Fibroblast of upper back skin (primary cell): Measurements from ENCODE around the gene ABCA5.

Experiments used
- DNase-seq: peaks from one replicate; pipeline ENCODE4 v3.0.0-alpha.2; 2013

Gene ABCA5, protein sequence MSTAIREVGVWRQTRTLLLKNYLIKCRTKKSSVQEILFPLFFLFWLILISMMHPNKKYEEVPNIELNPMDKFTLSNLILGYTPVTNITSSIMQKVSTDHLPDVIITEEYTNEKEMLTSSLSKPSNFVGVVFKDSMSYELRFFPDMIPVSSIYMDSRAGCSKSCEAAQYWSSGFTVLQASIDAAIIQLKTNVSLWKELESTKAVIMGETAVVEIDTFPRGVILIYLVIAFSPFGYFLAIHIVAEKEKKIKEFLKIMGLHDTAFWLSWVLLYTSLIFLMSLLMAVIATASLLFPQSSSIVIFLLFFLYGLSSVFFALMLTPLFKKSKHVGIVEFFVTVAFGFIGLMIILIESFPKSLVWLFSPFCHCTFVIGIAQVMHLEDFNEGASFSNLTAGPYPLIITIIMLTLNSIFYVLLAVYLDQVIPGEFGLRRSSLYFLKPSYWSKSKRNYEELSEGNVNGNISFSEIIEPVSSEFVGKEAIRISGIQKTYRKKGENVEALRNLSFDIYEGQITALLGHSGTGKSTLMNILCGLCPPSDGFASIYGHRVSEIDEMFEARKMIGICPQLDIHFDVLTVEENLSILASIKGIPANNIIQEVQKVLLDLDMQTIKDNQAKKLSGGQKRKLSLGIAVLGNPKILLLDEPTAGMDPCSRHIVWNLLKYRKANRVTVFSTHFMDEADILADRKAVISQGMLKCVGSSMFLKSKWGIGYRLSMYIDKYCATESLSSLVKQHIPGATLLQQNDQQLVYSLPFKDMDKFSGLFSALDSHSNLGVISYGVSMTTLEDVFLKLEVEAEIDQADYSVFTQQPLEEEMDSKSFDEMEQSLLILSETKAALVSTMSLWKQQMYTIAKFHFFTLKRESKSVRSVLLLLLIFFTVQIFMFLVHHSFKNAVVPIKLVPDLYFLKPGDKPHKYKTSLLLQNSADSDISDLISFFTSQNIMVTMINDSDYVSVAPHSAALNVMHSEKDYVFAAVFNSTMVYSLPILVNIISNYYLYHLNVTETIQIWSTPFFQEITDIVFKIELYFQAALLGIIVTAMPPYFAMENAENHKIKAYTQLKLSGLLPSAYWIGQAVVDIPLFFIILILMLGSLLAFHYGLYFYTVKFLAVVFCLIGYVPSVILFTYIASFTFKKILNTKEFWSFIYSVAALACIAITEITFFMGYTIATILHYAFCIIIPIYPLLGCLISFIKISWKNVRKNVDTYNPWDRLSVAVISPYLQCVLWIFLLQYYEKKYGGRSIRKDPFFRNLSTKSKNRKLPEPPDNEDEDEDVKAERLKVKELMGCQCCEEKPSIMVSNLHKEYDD (N-terminal part only)

GRCh38 chr17:69327060-69327831, at the start of gene ABCA5:
ABCA5 (minus strand) TSS chr17:69327133; CDS start chr17:69314415, 12,718 bp downstream.
- peak; percentile 82 for DNase-seq

- DNase-seq: no peak
These were observed 48.3 kb upstream of the ABCA5 start for GRCh38 chr17:69375229-69375628.

- DNase-seq: no peak
These were observed 46.1 kb upstream of the ABCA5 start for GRCh38 chr17:69373069-69373468.

GRCh38 chr17:69367298-69367697, 40.4 kb upstream of the ABCA5 start:
- DNase-seq: no peak

DNA sequence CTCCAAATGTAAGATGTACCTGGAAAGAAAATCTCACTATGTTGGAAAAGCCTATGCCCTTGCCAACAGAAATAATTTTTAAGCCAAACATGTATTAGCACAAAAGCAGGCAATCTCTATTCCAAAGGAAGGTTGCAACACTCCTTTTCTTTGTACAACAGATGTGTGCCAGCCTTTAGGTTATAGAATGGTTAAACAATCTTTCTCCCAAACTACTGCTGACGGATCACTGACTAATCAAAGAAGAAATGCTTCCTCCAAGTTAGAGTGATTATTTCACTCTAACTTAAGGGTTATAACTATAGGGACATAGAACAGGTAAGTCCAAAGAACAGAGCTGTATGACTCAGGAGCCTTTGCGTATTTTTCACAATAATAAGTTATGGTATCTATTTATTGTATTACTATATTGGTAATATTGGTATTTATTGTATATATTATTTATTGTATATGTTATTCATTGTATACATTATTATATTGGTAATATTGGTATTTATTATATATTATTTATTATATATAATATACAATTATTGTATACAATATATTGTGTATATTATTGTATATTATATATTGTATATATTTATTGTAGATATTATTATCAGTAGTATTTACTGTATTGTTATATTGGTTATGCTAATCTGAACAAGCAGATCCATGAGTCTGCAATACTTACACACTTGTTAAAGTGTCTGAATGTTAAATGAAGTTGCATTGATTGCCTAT, 36.7 kb upstream of the ABCA5 start:
- no peak for DNase-seq

DNA sequence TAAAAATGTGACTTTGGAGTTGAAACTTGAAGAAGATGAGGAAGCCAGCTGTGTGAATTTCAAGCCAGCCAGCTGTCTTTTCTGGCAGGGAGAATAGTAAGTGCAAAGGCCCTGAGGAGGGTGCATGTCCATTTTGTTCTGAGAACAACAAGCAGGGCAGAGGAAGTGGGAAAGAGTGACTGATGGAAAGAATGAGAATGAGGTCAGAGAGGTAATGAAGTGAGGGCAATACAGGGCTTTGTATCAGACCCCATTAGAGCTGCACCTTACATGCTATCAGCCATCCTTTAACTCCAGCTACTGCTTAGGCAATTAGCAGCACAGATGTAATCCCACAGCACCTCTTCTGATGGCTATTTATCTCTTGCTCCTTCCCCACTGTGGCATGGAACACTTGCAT, 34.2 kb upstream of the ABCA5 start:
- DNase-seq: no peak

DNA sequence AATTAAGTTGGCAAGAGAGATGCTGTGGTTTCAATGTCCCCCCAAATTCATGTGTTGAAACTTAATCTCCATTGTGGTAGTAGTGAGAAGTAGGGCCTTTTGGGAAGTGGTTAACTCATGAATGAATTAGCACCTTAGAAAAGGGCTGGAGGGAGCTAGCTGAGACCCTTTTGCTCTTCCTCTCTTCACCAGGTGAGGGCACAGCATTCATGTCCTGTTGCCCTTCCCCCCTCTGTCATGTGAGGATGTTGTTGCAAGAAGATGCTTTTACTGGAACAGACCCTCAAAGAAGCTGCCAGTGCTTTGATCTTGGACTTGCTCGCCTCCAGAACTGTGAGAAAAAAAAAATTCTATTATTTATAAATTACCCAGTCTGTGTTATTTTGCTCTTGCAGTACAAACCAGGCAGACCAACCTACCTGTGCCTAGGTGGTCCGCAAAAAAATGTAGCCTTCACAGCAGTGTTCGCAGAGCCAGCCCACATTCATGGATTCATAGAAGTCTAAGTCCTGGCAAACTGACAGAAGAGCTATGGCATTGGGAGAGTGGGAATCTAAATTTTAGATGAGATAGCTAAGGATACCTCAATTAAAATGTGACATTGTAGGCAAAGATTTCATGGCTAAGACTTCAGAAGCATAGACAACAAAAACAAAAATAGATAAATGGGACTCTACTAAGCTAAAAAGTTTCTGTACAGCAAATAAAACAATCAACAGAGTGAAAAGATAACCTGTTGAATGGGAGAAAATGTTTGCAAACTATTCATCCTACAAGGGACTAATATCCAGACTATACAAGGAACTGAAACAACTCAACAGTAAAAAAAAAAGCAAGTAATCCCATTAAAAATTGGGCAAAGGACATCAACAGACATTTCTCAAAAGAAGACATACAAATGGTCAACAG, 32.0 kb upstream of the ABCA5 start:
- peak; percentile 5 for DNase-seq

DNA sequence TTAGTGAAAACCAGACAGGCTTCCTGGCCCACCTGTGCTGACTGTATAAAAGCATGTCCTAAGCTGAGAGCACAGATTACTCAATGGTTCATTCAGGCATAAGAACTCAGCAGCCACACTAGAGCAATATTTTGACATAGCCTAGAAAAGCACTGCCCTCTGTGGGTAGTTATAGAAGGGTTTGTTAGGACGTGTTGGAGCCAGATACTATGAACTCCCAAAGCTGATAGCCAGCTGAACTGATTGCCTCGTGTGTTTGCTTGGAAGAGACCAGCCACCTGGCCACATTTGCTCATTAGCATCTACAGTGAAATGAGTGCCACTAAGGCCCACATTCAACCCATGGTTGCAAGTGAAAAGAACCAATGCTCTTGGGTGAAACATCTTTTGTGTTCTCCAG, 30.8 kb upstream of the ABCA5 start:
- no peak for DNase-seq

- no peak for DNase-seq
These were observed 29.7 kb upstream of the ABCA5 start for GRCh38 chr17:69356625-69357024.

DNA sequence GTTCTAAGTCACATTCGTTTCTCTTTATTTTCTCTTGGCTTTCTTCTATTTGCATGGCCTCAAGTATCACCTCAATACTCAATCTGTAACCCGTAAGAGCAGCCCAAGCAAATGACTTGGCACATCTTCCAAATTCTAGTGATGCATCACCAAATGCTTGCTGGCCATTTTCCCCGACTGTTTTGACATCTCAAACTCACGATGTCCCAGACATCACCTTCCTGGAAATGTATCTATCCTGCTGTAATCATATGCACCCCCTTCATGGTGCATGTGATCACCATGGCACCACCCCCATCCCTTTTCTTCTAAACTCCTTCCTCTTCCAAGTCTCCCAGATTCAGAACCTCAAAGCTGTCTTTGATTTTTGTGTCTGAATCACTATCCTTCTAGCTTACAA, 24.0 kb upstream of the ABCA5 start:
- DNase-seq: peak; percentile 10

DNA sequence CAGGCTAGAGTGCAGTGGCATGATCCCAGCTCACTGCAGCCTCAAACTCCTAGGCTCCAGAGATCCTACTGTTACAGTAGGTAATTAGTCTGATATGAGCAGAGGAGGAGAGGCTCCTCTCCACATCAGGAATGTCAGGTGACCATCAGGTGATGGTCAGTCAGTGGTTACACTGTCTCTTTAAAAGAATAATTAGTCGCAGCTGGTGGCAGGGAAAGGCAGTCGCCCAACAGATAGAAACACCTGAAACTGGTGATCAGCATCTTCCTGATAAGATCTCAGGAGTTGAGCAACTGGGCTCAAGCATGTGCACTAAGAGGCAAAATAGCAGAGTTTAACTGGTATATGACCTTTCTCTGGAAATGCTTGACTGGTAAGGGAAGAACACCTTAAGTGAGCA, 21.5 kb upstream of the ABCA5 start:
- DNase-seq: no peak

- no peak for DNase-seq
These were observed 19.8 kb upstream of the ABCA5 start for GRCh38 chr17:69346766-69347165.

DNA sequence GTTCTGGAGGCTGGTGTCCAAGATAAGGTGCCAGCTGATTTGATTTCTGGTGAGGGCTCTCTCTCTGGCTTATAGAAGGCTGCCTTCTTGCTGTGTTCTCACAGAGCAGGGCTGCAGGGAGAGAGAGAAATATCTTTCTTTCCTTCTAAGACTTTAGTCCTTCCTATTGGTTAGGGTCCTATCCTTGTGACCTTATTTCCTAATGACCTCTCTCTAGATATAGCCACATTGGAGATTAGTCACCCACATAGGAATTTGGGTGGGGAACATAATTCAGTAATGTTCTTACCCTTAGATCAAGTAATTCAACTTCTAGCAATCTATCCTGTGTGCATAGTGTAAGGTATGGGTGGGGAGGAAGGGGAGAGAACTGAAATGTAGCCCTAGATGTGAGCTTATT, 18.0 kb upstream of the ABCA5 start:
- no peak for DNase-seq

DNA sequence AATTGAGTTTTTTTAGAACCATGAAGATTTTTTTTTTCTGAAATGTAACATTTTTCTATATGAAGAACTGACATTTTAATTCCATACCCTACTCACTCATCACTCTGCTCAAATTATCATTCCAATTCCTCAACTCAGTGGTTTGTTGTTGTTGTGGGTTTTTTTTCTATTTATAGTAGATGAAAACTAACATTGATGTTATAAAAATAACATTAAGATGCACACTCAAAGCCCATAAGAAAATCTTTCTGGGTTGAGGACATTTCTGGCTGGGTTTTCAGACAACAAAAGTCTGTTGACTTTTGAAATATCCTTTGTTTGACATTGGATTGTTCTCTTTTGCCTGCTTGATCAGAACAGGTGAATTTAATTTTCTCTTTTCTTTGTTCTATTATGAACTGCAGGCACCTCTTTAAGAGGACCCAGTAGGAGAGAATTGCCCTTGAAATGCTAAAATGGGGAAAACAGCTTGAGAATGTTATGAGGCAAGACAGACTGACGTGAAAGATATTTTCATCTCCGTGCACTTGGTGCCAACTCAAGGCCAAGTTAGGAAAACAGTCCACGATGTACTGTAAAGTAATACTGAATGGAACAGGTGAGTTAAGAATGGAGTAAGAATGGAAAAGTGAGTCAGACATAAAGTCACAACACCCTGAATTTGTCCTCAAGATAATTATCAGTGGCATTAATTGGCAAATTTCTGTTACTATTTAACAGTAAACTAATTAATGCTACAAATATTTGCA, 16.1 kb upstream of the ABCA5 start:
- no peak for DNase-seq

- DNase-seq: no peak
These were observed 13.0 kb upstream of the ABCA5 start for GRCh38 chr17:69339937-69340336.

GRCh38 chr17:69336996-69337395, 10.1 kb upstream of the ABCA5 start:
- DNase-seq: no peak

- no peak for DNase-seq
These were observed 9.6 kb upstream of the ABCA5 start for GRCh38 chr17:69336580-69336979.

GRCh38 chr17:69335058-69335457, 8.1 kb upstream of the ABCA5 start:
- peak; percentile 30 for DNase-seq

- no peak for DNase-seq
These were observed 6.6 kb upstream of the ABCA5 start for GRCh38 chr17:69333561-69333960.

- DNase-seq: no peak
These were observed 4.8 kb upstream of the ABCA5 start for GRCh38 chr17:69331756-69332155.
